Epithelial cell of proximal tubule (primary cell): Measurements from ENCODE around the gene SNX7. TPM values are rescaled to one million over a fixed set of nuclear protein-coding genes. Genes with fewer than 3 reads are reported as not detected.
A peak's percentile ranks its signal among the peaks of the same experiment; 100 is the strongest.

ENCODE experiments used
- DNase-seq: peaks from one replicate; pipeline ENCODE4 v3.0.0-alpha.2; 2011; ENCODE audit warnings: low read depth
- H3K4me3 ChIP-seq: 2 replicates; pipeline ENCODE4 v1.5.1; 2011; ENCODE audit warnings: low read depth, mild to moderate bottlenecking, low read length
- CTCF ChIP-seq: conservative IDR thresholded peaks from 2 replicates; pipeline ENCODE4 v1.5.1; 2012; ENCODE audit warnings: low read depth, mild to moderate bottlenecking, low read length
- total RNA-seq: library from RNA; depleted of rRNA; stranded (reverse); fragments of >200 nt; gene quantifications from 2 replicates; pipeline ENCODE4 v1.2.3, GENCODE V29; 2015

SNX7 gene
- total RNA-seq, 1 donor from 2014 or later = 31.8 TPM

DNA sequence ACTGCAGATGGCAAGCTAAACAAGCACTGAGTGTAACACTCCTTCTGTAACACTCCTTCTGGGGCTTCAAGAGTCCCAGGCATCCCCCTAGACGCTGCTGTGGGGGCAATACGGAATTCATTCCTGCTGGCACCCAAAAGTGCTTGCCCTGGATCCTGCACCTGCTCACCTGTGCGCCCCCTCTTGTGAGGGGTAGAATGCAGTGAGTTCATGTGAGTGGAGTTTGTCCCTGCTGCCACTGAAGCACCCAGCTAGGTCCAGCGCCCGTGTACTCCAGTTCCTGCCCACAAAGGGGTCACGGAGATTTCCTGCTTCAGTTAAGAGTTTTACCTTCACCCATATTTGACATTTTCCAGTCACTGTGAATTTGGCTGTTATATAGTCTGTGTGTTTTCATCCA, 130.0 kb downstream of the SNX7 start:
- no peak overlapping the region for H3K4me3 ChIP-seq
- no peak for DNase-seq
- no peak for TF ChIP-seq CTCF

DNA sequence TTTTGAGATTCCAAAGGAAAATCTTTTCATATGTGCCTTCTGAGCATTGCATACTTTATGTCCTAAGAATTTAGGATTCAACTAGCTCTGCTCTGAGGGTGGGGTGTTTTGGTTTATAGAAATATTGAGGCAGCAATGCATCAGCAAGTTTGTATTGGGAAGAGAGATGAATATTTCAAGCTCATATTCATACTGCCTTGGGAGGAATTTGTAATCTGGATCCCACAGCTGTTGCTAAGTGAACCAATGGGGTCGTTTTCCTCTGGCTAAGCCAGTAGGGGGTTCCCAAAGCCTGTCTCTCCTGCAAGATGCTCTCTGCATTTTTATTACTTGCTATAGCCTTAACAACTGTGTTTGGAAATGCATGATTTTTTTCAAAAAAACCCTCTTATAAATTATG, 130.6 kb downstream of the SNX7 start:
- no peak overlapping the region for H3K4me3 ChIP-seq
- TF ChIP-seq CTCF = peak; percentile 9
- DNase-seq = no peak

- H3K4me3 ChIP-seq = no peak overlapping the region
- no peak for DNase-seq
- no peak for TF ChIP-seq CTCF
These were observed 131.6 kb downstream of the SNX7 start for GRCh38 chr1:98793136-98793535.

GRCh38 chr1:98794196-98794886, 132.8 kb downstream of the SNX7 start:
- no peak overlapping the region for H3K4me3 ChIP-seq
- TF ChIP-seq CTCF = peak; percentile 92
- DNase-seq = peak; percentile 36

DNA sequence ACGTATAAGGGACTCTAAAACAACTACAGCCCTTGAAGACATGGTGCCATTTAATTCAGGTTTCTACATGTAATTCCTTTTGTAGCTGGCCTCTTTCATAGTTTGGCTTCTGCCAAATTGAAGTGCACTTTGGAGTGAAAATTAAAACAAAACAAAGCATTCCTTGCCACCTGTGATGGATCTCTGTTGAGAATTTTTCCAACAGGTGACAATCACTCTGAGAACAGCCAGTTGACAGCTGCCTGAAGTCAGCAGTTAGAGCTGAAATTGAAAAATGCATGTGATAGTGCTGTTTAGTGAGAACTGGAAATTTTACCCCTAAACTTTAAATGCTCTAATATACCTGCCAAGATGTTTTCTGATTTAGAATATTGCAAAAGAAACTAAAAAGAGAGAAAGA, 134.5 kb downstream of the SNX7 start:
- H3K4me3 ChIP-seq = no peak overlapping the region
- DNase-seq = no peak
- no peak for TF ChIP-seq CTCF

GRCh38 chr1:98797506-98797905, 136.0 kb downstream of the SNX7 start:
- TF ChIP-seq CTCF = no peak
- DNase-seq = no peak
- no peak overlapping the region for H3K4me3 ChIP-seq
